Daoy (cell line): ENCODE data around the gene SMIM5. TPM values are rescaled to one million over a fixed set of nuclear protein-coding genes. Genes with fewer than 3 reads are reported as not detected.

Experiments
- DNase-seq: peaks from one replicate; pipeline ENCODE4 v3.0.0-alpha.2; 2015; ENCODE audit warnings: low read depth
- total RNA-seq: library from RNA; depleted of rRNA; stranded (reverse); fragments of >200 nt; shearing (Covaris generic); gene quantifications from 2 replicates; pipeline ENCODE4 v1.2.3, GENCODE V29; 2014

Gene SMIM5
- total RNA-seq, 1 experiment from 2014 or later = not detected

DNA sequence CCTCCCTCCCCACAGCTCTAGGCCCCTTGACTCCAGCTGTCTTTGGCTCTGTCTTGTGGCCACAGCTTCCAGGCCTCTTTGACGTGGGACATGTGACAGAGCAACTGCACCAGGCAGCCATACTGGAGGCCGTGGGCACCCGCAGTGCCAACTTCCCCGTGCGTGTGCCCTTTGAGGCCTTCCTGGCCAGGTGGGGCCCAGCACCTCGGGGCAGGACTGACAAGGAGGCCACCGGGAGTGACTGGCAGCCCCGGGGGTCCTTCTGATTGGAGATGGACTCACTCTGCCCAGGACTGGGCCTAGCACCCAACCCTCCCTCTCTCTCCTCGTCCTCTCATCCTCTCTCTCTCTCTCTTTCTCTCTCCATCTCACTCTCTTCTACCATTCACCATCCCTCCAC lies 30.1 kb upstream of the SMIM5 start:
- no peak for DNase-seq

DNA sequence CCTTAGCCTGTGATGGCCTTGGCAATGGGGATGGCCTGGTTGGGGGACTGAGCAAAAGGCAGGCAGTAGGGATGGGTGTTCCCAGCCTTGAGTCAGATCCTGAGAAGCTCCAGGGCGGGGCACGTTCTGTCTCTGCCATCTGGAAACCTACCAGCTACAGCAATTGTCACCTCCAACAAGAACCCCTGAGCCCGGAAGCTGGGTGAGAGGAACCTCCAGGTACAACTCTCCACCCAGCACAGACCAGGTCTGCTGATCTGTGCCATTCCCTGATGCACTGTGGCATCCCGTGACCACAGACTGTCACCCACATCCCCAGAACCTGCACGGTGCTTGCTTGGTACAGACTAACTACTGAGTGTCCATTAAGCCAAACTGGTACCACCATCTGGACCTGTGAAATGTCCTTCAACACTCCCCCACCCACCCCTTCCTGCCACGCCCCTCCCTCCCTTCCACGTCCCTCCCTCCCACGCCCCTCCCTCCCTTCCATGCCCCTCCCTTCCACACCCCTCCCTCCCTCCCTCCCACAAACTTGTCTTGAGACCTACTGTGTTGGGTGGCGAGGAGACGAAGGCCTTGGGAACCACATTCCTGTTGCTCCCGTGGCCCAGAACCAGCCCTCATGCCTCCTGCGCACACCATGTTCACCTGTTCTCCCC lies 29.1 kb upstream of the SMIM5 start:
- DNase-seq = no peak

DNA sequence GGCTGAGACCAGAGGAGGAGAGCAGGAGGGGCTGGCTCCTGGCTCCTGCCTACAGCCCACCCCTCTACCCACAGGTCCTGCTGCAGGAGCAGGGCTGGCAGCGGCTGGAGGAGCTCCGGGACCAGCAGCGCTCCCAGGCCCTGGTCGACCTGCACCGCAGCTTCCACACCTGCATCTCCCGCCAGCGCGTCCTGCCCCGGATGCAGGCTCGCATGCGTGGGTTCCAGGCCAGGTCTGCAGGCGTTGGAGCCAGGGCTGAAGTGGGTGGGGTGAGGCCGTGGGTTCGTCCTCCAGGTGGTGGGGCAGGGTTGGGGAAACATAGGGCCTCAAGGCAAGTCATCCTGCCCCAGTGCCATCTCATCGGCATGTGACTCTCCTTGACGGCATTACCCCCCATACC lies 27.4 kb upstream of the SMIM5 start:
- DNase-seq = no peak

DNA sequence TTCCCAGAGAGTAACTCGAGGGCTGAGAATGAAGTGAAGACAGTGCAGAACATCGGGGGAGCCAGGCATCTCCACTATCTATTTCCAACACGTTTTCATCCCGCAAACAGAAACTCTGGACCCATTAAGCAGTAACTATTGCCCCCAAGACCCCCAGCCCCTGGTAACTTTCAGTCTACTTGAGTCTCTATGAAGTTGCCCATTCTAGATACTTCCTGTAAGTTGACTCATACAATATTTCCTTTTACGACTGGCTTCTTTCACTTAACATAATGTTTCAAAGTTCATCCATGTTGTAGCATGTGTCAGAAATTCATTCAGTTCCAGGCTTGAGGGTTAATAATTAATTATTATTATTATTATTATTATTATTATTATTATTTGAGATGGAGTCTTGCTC lies 26.1 kb upstream of the SMIM5 start:
- no peak for DNase-seq

DNA sequence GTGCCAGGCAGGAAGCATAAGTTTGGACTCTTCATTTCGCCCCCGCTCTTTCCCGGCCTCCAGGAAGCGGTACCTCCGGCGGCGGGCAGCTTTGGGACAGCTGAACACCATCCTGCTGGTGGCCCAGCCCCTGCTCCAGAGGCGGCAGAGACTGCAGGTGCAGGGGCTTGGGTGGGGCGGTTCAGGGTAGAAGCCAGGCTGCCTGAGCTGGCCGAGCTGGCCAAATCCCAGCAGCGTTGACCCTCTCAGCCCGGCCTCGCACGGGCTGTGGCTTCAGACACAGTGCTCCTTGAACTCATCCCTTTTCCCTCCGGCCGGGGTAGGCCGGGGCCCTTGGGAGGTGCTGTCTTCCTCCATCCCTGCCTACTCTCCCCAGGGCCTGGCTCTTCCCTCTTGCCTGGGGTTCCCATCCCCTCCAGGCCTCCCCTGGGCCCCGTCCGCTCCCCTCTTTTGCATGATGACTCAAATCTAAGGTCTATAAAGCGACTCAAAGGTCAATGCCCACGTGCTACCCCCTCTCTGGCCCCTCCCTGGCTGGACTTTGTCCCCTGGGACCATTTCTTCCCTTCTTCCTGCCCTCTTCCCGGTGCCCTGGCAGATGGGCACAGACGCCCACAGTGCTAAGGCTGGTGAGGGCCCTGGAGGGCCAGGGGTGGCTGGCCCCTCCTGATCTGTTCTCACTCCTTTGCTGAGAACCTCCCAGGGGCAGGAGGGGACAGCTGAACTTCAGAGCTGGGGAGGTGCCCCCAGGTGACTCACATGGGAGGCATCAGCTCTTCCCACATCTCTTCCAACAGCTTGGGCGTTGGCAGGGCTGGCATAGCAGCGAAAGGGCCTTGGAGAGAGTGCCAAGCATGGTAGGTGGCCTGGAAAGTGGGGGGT lies 22.9 kb upstream of the SMIM5 start:
- DNase-seq = no peak

DNA sequence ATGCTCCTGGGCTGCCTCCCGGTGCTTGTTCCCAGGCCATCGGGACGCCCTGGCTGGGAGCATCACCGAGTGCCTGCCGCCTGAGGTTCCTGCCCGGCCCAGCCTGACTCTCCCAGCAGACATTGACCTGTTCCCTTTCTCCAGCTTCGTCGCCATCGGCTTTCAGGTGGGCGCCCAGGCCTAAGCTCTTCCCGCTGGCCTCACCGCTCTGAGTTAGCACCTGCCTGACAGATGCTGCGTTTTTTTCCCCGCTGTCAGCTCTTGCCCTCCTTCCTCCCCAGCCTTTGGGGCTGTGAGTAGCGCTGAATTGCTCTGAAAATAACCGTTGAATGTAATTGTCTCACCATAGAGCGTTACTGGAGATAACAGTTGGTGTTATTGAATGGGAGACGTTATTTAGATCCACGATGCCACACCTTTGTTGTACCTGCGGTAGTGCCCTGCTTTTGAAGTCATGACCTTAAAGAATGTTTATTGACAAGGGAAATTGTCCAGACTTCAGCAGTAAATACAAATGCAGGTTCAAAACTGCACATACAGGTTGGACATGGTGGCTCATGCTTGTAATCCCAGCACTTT lies 21.3 kb upstream of the SMIM5 start:
- no peak for DNase-seq

DNA sequence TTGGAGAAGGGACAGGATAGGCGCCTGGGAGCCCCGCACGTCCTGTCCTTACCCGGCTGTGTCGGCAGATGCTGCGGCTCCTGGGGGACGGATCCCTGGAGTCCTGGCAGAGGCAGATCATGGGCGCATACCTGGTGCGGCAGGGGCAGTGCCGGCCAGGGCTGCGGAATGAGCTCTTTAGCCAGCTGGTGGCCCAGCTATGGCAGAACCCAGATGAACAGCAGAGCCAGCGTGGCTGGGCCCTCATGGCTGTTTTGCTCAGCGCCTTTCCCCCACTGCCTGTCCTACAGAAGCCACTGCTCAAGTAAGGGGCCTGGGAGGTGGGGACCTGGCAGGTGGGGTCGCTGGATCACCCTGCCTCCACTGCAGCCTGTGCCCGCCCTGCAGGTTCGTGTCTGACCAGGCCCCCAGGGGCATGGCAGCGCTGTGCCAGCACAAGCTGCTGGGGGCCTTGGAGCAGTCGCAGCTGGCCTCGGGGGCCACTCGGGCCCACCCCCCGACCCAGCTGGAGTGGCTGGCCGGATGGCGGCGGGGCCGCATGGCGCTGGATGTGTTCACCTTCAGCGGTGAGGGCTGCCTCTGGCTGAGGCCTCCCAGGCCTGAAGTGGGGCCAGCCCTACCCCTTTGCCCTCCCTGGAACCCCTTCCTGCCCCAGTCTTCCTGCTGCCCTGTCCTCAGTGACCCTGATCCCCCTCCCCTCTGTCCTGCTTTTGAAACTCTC lies 20.2 kb upstream of the SMIM5 start:
- no peak for DNase-seq

DNA sequence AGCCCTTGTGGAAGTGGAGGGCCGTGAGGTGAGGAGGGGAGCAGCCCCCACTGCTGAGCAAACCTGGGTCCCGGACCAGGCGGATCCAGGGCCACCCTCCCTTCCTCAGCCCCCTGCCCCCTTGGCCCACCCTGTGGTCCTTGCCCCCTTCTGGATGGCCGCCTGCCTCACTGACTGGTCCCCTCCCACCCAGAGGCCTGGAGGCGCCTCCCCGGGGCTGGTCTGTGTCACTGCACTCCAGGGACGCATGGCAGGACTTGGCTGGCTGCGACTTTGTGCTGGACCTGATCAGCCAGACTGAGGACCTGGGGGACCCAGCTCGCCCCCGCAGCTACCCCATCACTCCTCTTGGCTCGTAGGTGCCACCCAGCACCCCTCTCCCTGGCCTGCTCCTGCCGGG lies 19.2 kb upstream of the SMIM5 start:
- DNase-seq = no peak

DNA sequence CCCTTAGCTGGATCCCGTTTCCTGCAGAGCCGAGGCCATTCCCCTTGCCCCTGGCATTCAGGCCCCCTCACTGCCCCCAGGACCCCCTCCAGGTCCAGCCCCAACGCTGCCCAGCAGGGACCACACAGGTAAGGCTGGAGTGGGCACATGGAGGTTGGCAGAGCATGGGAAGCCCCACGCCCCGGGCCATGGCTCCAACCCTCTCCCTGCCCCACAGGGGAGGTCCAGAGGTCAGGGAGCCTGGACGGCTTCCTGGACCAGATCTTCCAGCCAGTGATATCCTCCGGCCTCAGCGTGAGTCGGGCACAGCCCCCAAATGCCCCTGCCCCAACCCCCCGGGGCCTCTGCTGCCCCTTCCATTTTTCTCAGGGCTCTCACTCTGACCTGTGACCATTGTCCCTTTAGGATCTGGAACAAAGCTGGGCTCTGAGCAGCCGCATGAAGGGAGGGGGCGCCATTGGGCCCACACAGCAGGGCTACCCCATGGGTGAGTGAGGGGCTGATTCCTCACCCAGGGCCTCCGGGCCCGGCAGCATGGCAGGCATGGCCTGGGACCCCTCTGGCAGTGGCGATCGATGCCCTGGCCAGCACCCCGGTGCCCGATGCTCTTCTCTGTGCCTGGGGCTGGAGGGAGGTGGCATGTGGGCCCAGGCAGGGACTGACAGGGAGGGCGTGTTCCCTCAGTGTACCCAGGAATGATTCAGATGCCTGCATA lies 18.5 kb upstream of the SMIM5 start:
- DNase-seq = no peak

DNA sequence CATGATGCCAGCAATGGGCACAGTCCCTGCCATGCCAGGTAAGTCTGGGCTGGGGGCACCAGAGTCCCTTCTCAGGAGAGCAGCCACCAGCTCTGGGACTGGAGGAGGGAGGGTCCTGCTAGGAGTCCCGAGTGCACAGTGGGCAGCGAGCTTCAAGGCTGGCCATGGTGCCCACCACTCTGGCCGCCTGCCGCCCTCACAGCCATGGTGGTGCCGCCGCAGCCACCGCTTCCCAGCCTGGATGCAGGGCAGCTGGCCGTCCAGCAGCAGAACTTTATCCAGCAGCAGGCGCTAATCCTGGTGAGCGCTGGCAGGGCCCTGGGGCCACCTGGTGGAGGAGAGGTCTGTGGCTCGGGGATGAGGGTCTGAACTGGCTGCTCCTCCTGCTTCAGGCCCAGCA lies 17.9 kb upstream of the SMIM5 start:
- no peak for DNase-seq

DNA sequence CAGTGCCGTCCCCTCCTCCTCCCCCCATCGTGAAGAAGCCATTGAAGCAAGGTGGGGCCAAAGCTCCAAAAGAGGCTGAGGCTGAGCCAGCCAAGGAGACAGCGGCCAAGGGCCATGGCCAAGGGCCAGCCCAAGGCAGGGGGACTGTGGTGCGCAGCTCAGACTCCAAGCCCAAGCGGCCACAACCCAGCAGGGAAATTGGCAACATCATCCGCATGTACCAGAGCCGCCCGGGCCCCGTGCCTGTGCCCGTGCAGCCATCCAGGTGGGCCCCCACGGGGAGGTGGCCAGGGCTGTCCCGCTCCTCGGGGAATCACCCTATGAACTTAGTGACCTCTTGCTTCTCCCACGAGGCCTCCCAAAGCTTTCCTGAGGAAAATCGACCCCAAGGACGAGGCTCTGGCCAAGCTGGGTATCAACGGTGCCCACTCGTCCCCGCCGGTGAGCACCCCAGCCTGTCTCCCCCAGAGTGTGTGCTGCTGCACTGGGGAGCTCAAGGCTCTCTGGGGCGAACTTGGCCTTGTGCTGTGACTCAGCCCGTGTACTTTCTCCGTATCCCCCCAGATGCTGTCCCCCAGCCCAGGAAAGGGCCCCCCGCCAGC lies 16.6 kb upstream of the SMIM5 start:
- DNase-seq = no peak

DNA sequence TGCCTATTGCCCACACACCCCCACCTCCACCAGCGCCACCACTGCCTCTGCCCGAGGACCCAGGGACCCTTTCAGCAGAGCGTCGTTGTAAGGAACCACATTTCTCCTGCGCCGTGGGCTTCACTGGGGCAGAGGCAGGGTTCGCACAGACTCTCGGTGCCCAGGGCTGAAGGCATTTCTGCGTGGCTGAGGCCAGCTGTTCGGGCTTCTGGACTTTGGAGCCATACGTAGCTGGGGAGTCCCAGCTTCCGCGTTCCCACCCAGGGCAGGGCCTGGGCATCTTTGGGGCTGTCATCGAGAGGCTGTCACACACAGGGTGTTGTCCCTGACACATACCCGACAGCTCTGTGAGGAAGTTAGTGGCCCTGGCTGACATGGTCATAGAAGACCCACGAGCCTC lies 16.0 kb upstream of the SMIM5 start:
- no peak for DNase-seq

DNA sequence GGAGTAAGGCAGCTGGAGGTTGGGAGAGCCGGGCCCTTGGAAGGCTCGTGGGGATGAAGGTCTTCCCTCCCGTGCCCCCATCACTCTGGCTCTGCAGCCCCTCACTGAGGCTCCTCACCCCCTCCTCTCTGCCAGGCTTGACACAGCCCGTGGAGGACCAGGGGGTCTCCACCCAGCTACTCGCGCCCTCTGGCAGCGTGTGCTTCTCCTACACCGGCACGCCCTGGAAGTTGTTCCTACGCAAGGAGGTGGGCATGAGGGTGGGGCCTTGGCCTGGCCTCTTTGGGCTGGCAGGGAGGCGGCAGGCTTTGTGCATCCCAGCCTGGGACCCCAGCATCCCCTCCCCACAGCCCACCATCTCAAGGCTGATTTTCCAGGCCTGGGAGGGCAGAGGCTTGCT lies 15.6 kb upstream of the SMIM5 start:
- DNase-seq = no peak

DNA sequence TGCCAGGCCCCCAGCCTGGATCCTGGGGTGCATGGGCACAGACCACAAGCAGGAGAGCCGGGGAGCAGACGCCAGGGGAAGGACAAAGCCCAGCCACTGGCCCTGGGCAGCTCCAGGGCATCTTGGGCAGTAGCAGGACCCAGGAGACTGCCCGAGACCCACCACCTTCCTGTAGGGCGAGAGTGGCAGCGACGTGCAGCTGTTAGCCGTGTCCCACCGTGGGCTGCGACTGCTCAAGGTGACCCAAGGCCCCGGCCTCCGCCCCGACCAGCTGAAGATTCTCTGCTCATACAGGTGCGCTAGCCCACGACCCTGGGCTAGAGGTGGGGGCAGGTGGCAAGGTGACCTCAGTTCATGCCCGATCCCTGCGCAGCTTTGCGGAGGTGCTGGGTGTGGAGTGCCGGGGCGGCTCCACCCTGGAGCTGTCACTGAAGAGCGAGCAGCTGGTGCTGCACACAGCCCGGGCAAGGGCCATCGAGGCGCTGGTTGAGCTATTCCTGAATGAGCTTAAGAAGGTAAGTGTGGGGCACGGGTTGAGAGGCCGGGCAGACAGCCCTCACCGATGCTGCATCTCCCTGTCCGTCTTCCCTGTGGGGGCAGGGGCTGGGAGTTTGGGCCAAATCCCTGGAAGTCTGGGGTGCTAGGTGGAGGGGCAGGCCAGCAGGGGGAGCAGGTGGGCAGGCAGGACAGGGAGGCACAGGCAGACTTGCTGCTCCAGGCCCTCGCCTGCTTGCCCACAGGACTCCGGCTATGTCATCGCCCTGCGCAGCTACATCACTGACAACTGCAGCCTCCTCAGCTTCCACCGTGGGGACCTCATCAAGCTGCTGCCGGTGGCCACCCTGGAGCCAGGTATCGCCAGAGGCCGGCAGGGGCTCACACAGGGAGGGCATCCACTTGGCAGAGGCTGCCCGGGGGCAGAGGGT lies 13.5 kb upstream of the SMIM5 start:
- peak; percentile 84 for DNase-seq

DNA sequence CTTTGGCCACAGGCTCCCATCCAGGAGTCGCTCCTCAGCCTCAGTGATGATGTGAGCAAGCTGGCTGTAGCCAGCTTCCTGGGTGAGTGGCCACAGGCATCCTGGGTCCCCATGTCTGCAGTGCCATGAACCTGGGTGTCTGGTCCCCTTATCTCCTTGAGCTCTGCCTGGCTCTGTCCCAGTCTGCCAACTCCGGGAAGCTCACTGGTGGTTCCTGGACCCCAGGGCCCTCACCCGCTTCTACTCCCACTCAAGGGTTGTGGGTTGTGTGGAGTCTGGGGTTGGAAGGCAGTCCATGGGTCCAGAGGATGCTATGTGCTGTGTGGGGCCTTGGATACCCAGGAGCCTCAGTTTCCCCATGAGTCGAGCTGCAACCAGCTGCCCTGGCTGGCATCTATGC lies 11.7 kb upstream of the SMIM5 start:
- no peak for DNase-seq

DNA sequence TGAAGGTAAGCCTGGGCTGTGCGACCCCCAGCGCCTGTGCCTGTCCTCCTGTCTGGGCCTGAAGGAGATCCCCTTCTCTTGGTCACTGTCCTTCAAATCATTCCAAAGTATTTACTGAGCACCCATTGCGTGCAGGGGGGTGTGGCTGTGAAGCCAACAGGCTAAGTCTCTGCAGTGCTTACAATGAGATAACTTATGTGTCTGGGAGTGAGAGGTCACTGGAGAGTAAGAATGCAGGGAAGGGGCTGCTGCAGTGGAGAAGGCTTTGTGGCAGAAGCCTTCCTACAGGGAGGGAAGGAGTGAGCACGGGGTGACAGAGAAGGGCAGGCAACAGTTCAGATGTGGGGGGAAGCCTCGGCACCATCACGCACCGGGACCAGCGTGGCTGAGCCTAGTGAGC lies 11.2 kb upstream of the SMIM5 start:
- no peak for DNase-seq

DNA sequence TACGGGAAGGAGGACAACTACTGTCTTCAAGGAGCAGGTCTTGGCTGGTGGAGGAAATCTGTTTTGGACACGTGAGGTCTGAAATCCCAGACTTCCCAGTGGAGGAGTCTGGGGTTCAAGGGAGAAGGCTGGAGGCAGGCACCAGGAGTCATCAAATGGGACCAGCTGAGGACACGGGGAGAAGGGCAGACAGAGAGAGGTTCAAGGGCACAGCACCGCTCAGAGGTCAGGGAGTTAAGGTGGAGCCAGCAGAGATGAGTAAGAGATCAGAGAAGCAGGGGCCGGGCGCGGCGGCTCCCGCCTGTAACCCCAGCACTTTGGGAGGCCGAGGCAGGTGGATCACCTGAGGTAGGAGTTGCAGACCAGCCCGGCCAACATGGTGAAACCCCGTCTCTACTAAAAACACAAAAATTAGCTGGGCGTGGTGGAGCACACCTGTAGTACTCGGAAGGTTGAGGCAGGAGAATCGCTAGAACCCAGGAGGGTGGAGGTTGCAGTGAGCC lies 10.4 kb upstream of the SMIM5 start:
- no peak for DNase-seq

DNA sequence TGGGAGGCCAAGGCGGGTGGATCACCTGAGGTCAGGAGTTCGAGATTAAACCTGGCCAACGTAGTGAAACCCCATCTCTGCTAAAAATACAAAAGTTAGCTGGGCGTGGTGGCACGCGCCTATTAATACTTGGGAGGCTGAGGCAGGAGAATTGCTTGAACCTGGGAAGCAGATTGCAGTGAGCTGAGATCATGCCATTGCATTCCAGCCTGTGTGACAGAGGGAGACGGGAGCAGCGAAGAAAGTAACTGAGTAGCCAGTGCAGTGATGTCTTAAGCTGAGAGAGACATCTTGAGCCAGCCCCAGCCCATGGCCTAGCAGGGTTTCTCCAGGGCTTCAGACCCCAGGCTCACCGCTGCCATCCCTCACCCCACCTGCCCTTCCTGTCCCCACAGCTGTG lies 9.8 kb upstream of the SMIM5 start:
- DNase-seq = no peak

DNA sequence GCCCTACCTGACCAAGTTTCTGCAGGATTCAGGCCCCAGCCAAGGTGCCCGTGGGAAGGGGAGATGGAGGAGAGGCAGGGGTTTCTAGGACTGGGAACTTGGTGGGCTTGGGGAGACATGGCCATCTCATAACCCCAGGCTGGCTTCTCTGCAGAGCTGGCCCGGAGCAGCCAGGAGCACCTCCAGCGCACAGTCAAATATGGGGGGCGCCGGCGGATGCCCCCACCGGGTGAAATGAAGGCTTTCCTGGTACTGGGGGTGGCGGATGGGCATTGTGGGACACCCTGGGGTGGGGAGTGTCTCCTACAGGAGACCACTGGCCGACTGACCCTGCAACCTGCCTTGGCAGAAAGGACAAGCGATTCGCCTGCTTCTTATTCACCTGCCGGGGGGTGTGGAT lies 9.2 kb upstream of the SMIM5 start:
- no peak for DNase-seq

DNA sequence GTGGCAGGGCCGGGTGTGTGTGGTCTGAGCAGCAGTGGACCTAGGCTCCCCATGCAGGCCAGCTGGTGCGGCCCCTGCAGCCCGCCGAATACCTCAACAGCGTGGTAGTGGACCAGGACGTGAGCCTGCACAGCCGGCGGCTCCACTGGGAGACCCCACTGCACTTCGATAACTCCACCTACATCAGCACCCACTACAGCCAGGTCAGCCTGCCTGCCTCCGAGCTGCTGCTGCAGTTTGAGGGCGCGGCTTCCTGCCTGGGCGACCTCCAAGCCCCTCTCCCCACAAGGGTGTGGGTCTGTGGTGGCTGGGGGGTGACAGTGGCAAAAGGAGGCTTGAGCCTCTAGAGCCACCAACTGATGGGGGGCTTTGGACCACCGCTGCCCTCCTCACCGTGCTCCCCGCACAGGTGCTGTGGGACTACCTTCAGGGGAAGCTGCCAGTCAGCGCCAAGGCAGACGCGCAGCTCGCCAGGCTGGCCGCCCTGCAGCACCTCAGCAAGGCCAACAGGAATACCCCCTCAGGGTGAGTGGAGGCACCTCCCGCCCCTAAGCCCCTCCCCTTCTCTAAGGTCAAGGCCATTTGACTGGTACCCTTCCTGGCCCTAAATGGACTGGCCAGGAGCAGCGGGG lies 8.4 kb upstream of the SMIM5 start:
- DNase-seq = no peak
